HuH-7 (cell line): Measurements from ENCODE around the gene TPCN2.
"Not testable (repeated sequence)": the region's sequence is repeated elsewhere in the genome, so short reads cannot be mapped to it uniquely, and the experiment has no call there.

Source experiments
- DNase-seq: peaks from one replicate; pipeline ENCODE4 v3.0.0; 2011; ENCODE audit warnings: low spot score

The TPCN2 gene

DNA sequence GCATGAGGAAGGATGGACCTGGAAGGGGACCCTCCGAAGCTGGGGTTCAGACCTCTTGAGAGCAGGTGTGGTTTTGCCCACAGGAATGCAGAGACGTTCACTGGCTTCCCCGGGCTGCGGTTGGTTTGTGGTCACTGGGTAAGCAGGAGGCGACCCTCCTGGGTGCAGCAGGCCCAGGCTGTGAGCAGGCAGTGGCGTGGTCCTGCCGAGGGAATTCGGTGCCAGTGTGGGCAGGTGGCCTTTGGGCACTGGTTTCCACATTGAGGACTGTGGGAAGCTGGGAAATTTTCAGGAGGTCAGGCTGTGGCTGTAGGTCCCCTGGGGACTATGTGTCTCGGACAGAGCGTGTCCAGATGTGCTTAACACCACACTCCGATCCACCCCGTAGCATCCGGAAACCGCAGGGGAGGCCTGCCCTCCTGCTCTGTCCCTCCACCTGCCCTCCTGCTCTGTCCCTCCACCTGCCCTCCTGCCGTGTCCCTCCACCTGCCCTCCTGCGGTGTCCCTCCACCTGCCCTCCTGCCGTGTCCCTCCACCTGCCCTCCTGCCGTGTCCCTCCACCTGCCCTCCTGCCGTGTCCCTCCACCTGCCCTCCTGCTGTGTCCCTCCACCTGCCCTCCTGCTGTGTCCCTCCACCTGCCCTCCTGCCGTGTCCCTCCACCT, 27.5 kb downstream of the TPCN2 start:
- no peak for DNase-seq

DNA sequence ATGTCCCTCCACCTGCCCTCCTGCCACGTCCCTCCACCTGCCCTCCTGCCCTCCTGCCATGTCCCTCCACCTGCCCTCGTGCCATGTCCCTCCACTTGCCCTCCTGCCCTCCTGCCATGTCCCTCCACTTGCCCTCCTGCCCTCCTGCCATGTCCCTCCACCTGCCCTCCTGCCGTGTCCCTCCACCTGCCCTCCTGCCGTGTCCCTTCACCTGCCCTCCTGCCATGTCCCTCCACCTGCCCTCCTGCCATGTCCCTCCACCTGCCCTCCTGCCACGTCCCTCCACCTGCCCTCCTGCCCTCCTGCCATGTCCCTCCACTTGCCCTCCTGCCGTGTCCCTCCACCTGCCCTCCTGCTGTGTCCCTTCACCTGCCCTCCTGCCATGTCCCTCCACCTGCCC, 28.2 kb downstream of the TPCN2 start:
- DNase-seq: not testable (repeated sequence)

DNA sequence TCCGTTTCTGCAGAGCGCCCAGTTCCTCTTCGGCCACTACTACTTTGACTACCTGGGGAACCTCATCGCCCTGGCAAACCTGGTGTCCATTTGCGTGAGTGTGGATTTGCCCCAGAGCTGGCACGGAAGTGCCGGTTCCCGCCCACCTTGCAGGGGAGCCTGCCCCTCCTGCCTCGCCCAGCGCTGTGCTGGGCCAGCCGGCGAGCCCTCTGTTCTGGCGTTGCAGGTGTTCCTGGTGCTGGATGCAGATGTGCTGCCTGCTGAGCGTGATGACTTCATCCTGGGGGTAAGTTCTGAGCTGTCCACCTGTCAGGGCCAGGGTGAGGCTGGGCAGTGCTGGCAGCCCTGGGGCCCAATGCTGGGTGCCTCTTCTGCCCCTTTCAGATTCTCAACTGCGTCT, 29.8 kb downstream of the TPCN2 start:
- DNase-seq: no peak

DNA sequence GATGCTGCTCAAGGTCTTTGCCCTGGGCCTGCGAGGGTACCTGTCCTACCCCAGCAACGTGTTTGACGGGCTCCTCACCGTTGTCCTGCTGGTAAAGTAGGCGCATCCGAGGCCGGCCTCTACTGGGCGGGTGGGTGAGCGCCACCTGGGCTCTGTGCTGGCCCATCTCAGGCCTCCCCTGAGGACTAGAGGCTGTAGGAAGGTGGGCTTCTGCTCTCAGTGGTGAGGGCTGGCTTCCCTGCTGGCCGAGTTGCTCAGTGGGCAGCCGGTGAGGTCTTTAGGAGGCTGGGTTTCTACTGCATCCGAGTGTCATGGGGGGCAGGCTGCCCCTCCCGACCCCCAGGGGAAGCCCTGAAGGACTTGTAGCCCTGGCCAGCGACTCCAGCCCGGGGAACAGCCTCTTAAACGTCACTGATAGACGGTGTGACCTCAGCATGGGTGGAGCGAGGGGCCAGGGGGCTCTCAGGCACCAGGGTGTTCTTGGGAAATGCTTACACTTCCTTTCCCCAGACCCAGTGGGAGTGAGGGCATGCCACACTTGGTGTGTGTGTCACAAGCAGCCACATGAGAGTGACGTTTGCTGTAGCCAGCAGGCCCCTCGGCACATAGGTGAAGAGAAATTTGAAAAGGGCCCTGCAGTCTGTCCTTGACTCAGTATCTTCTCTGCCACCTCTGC, 30.3 kb downstream of the TPCN2 start:
- DNase-seq: no peak

DNA sequence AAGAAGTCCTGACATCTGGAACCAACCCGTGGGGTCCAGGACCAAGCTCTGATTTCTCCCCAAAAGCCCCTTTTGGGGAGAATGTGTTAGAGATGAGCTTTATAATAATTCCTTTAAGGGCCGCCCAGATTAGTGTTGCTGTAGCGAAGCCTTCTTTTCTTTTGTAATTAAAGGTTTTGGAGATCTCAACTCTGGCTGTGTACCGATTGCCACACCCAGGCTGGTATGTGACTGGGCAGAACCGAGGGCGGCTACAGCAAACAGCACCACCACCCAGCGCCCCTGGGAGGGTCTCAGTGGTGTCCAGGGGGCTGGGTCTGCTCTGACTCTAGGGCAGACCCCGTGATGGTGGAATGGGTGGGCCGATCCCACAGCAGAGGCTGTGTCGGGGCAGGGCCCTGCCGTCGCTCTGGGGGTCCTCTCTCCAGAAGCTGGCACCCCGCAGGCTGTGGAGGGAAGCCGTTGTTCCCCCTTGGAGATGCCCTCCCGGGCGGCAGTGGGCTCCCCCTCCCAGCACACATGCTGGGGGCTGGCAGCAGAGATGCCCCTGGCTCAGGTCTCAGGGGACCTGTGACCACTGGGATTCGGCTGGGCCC, 31.0 kb downstream of the TPCN2 start:
- no peak for DNase-seq

DNA sequence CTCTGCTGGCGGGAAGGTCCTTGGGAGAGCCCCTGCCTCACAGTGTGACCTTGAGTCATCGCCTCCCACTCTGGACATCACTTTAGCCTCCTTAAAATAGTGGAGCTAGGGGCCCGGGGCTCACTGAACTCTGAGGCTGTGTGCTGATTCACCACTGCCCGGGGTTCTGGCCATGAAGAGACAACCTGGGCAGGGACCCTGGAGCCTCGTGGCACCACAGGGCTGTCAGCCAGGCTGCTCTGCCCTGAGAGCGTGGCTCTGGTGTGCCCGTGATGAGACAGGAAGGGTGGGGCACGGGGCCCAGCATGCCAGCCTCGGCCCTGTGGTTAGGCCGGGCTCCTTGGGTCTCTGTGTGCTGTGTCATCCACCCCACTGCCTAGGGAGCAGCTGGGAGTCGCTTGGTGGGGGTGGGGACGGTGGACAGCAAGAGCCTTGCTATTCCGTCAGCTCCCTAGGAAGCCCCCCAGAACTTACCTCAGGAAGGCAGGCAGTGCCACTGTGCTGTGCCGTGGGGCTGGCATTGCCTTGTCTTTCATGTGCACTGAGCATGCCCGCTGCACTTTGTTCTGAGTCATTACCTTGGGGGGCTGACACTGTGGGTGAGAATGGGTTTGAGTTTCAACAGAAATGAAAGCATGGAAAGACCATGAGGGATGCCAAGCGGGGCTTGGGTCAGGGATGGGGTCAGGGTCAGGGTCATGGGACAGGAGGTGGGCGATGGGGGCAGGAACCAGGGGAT, 31.7 kb downstream of the TPCN2 start:
- no peak for DNase-seq

DNA sequence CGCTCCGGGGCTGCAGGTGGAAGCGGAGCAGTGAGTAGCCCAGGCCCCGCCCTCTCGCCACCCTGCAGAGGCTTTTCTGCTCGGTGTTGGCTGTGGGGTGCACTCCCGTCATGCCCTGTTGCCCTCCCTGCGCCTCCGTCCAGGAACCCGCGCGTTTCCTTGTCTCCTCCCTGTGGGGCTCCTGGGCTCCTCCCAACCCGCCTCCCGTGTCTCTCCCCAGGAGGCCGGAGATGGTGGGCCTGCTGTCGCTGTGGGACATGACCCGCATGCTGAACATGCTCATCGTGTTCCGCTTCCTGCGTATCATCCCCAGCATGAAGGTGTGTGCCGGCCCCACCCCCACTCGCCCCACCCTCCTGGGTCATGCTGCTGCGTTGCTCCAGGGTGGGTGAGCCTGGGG, 32.4 kb downstream of the TPCN2 start:
- no peak for DNase-seq

DNA sequence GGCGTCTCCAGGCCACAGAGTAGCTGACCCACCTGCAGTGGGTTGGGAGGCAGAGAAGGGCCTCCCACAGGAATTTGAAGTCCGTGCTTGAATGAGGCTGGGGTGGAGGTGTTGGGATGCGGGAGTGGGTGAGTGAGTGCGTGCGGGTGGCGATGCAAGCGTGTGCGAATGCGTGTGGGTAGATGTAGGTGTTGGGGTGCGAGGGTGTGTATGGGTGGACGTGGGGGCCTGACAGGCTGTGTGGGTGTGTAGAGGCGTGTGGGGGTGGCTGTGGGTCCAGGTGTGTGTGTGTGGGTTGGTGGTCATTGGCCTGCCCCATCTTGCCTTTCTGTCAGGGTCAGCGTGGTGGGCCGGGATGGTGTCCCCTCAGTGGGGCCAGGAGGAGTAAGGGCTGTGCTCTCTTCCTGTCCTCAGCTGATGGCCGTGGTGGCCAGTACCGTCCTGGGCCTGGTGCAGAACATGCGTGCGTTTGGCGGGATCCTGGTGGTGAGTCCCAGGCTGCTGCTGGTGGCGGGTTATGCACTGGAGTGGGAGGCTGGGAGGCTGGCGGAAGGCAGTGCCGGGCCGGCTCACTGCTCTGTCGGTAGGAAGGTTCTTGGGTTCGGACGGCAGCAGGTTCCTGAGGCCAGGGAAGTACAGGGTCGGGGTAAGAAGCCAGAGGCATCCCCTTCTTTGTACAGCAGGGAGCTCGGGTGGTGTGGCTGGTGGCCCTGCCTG, 35.0 kb downstream of the TPCN2 start:
- no peak for DNase-seq

DNA sequence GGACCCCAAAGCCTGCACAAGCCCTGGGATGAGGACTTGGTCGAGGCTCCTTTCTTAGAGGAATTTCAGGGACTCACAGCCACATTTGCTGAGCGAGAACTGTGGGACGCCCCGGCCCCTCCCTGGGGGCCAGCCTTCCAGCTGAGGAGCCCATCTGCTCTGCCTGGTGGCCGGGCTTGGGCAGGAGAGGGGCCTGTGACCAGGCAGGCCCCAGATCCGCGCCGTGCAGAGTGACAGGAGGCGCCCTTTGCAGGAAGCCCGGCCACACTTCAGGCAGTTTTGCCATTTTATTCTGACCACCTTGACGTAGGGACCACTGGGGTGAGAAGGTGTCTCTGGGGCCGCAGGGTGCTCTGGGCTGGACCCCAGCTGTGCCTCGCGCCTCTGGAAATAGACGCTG, 35.6 kb downstream of the TPCN2 start:
- no peak for DNase-seq

DNA sequence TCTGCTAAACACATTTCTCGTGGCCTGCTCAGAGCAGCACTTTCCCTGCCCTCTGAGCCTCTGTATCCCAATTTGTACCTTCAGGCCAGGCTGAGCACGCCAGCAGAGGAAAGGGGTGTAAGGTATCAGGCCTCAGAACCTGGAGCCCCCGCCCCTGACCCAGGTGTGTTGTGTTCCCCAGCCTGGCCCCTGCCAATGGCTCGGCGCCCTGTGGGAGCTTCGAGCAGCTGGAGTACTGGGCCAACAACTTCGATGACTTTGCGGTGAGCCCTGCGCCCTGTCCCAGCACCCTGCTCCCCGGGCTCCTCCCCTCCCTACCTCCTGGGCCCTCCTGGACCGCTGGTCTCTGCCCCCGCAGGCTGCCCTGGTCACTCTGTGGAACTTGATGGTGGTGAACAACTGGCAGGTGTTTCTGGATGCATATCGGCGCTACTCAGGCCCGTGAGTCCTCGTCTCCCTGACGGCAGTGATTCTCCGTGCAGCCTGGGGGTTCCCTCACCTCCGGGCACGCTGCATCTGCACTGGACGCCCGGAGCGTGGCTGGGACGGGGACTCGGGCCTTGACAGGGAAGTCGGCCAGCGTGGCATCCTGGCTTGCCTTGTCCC, 36.9 kb downstream of the TPCN2 start:
- no peak for DNase-seq

DNA sequence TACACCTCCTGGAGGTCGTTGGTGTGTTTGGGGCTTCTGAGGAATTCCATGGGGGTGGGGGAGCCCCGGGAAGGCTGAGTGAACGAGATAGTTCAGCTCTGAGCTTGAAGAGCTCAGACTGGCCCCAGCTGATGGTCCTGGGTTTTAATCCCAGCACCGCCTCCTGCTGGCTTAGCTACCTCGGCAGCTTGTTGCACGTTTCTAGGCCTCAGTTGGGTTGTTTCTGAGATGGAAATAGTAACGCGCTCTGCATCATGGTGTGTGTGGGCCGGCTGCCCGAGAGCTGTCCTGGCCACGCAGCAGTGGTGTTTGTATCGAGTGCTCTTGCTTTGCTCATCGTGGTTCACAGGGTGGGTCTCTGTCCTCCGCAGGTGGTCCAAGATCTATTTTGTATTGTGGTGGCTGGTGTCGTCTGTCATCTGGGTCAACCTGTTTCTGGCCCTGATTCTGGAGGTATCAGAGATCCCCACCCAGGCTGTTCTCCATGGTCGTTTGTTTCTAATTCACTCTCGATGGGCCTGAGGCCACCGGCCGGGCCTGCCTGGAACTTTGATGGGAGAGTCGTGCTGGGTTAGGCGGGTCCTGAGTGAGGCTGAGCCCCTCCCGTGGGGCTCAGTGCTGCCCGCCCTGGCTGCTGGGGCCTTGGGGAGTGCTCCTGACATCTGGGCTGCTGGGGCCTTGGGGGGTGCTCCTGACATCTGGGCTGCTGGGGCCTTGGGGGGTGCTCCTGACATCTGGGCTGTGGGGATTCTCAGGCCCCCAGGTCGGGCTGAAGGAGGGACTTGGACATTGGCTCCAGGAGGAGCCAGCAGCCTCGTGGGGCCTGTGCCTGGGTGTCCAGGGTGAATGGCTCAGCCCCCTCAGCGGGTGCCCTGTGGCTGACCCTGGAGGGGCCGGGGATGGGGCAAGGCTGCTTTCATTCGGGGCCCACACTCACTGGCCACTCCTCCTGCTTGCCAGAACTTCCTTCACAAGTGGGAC, 37.7 kb downstream of the TPCN2 start:
- DNase-seq: peak; percentile 71

DNA sequence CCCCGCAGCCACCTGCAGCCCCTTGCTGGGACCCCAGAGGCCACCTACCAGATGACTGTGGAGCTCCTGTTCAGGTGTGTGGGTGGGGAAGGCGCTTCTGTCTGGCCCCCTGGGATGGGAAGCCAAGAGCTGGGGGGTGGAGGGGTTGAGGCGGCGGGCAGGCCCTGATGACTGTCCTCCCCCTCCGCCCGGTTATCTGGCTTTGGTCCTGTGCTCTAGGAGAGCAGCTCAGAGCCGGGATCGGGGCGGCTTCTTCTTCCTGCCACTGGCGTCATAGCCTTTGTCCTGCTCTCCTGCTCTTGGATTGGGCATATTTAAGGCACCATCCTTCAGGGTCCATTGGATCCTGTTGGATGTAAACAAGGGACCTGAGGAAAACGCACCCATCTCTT, 38.4 kb downstream of the TPCN2 start:
- no peak for DNase-seq

DNA sequence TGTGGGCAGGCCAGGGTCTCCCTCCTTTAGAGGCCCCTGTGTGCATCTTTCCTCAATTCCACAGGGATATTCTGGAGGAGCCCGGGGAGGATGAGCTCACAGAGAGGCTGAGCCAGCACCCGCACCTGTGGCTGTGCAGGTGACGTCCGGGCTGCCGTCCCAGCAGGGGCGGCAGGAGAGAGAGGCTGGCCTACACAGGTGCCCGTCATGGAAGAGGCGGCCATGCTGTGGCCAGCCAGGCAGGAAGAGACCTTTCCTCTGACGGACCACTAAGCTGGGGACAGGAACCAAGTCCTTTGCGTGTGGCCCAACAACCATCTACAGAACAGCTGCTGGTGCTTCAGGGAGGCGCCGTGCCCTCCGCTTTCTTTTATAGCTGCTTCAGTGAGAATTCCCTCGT, 39.1 kb downstream of the TPCN2 start:
- no peak for DNase-seq

DNA sequence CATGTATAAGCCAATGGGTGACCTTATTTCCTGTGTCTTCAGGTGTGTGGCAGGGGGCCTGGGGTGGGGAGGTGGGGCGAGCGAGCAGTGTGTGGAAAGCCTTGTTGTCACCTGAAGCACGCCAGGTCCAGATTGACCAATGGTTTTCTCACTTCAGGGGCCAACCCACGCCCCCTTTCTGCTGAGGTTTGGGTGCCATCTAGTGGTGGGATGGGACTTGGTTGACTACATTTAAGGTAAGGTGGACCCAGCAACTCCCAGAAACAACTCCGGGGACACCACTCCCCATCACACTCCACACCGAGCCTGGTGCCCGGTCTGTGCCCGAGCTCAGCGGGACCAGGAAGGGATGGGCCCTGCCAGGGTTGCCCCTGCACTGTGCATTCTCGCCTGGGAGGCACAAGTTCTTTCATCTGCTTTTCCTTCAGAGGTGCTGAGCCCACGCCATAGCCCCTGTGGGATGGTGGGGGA, 40.0 kb downstream of the TPCN2 start:
- peak; percentile 100 for DNase-seq

DNA sequence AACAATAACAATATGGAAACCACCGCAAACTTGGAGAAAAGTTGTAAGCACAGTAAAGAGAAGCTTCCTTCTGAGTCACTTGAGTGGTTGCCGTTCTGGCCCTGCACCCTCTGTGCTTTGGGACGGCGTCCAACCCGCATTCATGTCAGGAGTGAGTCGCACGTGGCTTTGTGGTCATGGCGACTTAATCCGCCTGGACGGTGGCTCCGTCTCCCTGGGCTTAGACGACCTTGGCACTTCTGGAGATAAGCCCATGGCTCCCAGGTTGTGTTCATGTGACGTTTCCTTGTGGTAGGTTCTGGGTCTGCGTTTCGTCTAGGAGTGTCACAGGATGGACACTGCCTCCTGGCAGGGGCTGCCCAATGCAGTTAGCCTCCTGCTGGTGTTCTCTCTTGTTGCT, 40.5 kb downstream of the TPCN2 start:
- no peak for DNase-seq

DNA sequence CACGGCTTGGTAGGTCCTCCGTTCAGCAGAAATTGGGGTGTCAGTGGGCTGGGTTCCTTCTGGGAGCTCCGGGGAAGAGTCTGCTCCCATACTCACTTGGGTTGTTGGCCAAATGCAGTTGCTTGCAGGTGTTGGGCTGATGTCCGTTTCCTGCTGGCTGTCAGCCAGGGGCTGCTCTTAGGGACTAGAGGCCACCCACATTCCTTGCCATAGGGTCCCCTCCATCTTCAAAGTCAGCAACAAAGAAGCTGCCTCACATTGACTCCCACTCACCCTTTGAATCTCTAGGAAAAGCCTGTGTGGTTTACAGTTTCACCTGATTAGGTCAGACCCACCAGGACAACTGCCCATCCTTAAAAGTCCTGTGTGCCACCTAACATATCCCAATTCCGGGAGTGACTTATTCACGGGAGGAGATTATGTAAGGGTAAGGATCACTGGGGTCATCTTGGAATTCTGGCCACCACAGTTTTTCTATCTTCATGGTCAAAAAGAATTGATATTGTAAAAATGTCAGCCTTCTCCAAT, 43.0 kb downstream of the TPCN2 start:
- DNase-seq: no peak

DNA sequence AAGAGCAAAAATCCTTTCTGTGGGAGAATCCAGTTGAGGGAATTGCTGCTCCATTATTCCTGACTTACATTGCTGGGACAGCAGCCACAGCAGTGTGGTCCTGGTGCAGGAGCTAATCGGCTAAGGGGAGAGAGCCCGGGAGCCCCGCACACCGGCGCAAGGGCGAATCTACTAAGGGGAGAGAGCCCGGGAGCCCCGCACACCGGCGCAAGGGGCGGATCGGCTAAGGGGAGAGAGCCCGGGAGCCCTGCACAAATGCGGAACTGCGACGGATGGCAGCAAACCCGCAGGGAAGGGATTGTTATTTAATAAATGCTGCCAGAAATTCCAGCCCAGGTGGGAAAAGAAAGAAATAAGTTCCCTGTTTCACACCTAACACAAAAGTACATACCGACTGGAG, 43.5 kb downstream of the TPCN2 start:
- DNase-seq: no peak

DNA sequence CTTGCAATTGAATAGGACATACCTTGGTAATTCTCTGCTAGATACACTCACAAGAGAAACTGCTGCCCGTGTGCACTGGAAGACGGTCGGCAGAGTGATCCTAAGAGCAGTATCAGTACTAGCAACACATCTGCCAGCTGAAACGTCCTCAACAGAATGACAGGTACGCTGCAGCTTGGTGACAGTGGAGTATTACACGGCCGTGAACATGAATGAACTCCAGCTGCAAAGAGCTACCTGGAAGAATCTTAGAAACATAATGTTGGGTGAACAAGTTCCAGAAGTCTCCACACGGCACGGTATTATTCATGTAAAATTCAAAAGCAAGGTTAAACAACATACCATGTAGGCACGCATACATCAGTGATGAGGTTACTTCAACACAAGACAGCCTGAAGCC, 44.4 kb downstream of the TPCN2 start:
- DNase-seq: no peak

DNA sequence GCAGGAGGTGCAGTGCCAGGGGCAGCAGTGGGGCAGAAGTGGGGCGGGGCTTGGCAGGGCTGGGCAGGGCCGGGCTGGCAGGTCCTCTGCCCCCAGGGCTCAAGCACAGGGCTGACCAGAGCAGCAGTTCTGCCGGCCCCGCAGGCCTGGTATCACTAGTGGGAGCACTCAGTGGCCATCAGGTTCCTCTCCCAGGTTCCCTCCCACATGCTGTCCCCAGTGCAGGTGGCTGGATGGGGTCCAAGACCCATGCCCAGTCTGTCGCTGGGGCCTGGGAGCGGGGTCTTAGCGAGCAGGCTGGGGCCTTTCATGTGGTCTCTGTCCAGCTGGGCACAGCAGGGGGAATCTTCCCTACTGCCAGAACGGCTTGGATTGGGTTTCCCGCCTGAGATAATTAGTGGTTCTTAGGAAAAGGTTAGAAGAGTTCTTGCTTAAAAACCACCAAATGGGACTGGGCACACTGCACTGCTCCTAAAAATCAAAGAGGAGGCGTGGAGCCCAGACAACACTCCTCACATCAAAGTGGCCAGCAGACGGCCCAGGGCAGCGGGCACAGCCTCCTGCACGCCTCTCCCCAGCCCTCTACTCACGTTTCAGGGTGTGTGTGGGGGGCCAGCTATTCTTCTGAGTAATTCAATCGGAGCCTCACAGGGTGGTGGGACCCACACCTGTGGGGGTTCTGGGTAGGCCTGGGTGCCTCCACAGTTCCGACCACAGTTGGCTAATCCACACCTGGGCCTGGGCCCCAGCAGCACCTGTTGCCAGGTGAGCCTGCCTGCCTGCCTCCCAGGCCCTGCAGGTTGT, 45.6 kb downstream of the TPCN2 start:
- DNase-seq: no peak

DNA sequence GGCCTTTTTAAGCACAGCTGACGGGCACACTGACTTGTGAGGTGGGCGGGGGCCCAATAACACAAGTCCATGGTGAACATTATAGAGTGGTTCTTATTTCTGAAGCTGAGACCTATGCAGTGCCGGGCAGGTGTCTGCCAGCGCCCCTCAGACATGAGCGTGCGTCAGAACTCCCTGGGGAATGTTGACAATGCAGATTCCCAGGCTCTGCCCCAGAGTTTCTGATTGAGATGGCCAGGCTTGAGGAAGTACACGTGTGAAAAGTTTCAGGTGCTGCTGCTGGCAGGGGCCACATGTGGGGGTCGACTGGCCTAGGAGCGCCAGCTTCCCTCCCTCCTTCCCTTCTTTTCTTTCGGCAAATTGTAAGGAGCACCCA, 46.2 kb downstream of the TPCN2 start:
- no peak for DNase-seq
